Activated B cell treated with CpG ODN at 0.5 μM for 24 hours (primary cell): ENCODE data around the gene GTF2F2. TPM values are rescaled to one million over a fixed set of nuclear protein-coding genes. Genes with fewer than 3 reads are reported as not detected.
A peak's percentile ranks its signal among the peaks of the same experiment; 100 is the strongest.

Experiments
- ATAC-seq: fragments of 200-7000 bp; cut with Tn5 transposase; one replicate; pipeline ENCODE4 v1.10.0; 2021; ENCODE audit warnings: low read depth, mild to moderate bottlenecking, moderate library complexity
- CTCF ChIA-PET: fragments of 350-600 bp; sonication (Branson Sonifier 250); formaldehyde crosslinking; loops from one replicate; lab custom pipeline; 2021; ENCODE audit warnings: antibody characterized with exemption; lab: Charles Lee
- POLR2A ChIA-PET: fragments of 350-600 bp; sonication (Branson Sonifier 250); formaldehyde crosslinking; loops from one replicate; lab custom pipeline; 2021; ENCODE audit warnings: antibody characterized with exemption; lab: Charles Lee
- DNase-seq: peaks from one replicate; pipeline ENCODE4 v3.0.0; 2022
- H3K27ac Mint-ChIP-seq: one replicate; pipeline ENCODE4 v1.8.0; 2020; ENCODE audit warnings: mixed read lengths
- H3K27me3 Mint-ChIP-seq: one replicate; pipeline ENCODE4 v1.8.0; 2021; ENCODE audit warnings: mixed read lengths
- H3K36me3 Mint-ChIP-seq: one replicate; pipeline ENCODE4 v1.8.0; 2021; ENCODE audit warnings: low read depth, mixed read lengths
- H3K4me1 Mint-ChIP-seq: one replicate; pipeline ENCODE4 v1.8.0; 2021; ENCODE audit warnings: mixed read lengths
- H3K4me3 Mint-ChIP-seq: one replicate; pipeline ENCODE4 v1.8.0; 2020; ENCODE audit warnings: mild to moderate bottlenecking, mixed read lengths
- H3K9me3 Mint-ChIP-seq: one replicate; pipeline ENCODE4 v1.8.0; 2020; ENCODE audit warnings: mixed read lengths
- CTCF ChIP-seq: fragments of 200-600 bp; IDR thresholded peaks from one replicate; pipeline ENCODE4 v1.8.0; 2022; ENCODE audit warnings: antibody characterized with exemption, mild to moderate bottlenecking
- intact Hi-C: fragments of 100-400 bp; cut with micrococcal nuclease; formaldehyde crosslinking; loops from one replicate; pipeline ENCODE4 v1.15.1; 2024
- total RNA-seq: library from RNA; stranded (reverse); gene quantifications from 2 replicates; pipeline ENCODE4 v1.2.3, GENCODE V29; 2022

GTF2F2 gene
- total RNA-seq, 1 donor from 2014 or later: 19.8 TPM

GRCh38 chr13:45269204-45269603 is 148.9 kb downstream of the GTF2F2 start:
- H3K36me3 Mint-ChIP-seq: peaks cover 26% of the 10 kb centered on the region
- H3K27me3 Mint-ChIP-seq: no peaks in the 10 kb centered on the region
- ChIA-PET CTCF (no interaction called here), POLR2A (no interaction called here)
- TF ChIP-seq CTCF: no peak
- DNase-seq: no peak
- H3K9me3 Mint-ChIP-seq: no peaks in the 10 kb centered on the region
- H3K4me3 Mint-ChIP-seq: no peak overlapping the region
- ATAC-seq: no peak
- intact Hi-C loops: no loop called here
- no peak overlapping the region for H3K27ac Mint-ChIP-seq
- H3K4me1 Mint-ChIP-seq: no peaks in the 10 kb centered on the region

- Mint-ChIP-seq H3K27ac (peak overlapping the region; percentile 32), H3K4me1 (peaks cover 14% of the 10 kb centered on the region), H3K4me3 (no peak overlapping the region), H3K36me3 (peaks cover 31% of the 10 kb centered on the region), H3K9me3 (no peaks in the 10 kb centered on the region), H3K27me3 (no peaks in the 10 kb centered on the region)
- intact Hi-C loops: no loop called here
- ATAC-seq: no peak
- no peak for DNase-seq
- no peak for TF ChIP-seq CTCF
- POLR2A ChIA-PET: no interaction called here
- CTCF ChIA-PET: no interaction called here
Measured at GRCh38 chr13:45276913-45277312, 156.6 kb downstream of the GTF2F2 start.

GRCh38 chr13:45278096-45278645 is 157.9 kb downstream of the GTF2F2 start:
- Mint-ChIP-seq H3K27ac (no peak overlapping the region), H3K27me3 (no peaks in the 10 kb centered on the region), H3K4me1 (peaks cover 14% of the 10 kb centered on the region), H3K4me3 (no peak overlapping the region), H3K36me3 (peaks cover 35% of the 10 kb centered on the region), H3K9me3 (no peaks in the 10 kb centered on the region)
- ChIA-PET CTCF (interaction anchor here (1.8 kb wide), 1 partner anchor 231 kb away, joined by 6 read pairs; no protein-coding TSS in a partner anchor), POLR2A (no interaction called here)
- no peak for ATAC-seq
- intact Hi-C loops: no loop called here
- TF ChIP-seq CTCF: no peak
- DNase-seq: no peak

GRCh38 chr13:45280011-45280410 is 159.7 kb downstream of the GTF2F2 start:
- POLR2A ChIA-PET: no interaction called here
- Mint-ChIP-seq H3K4me1 (peaks cover 14% of the 10 kb centered on the region), H3K9me3 (no peaks in the 10 kb centered on the region), H3K27me3 (no peaks in the 10 kb centered on the region), H3K4me3 (no peak overlapping the region), H3K27ac (no peak overlapping the region), H3K36me3 (peaks cover 37% of the 10 kb centered on the region)
- TF ChIP-seq CTCF: no peak
- CTCF ChIA-PET: interaction anchor here (1.0 to 5.6 kb wide), 4 partner anchors 193 to 307 kb away, joined by 3 to 75 read pairs (median 5); no protein-coding TSS in a partner anchor
- no peak for DNase-seq
- ATAC-seq: no peak
- intact Hi-C loops: loop anchor here (2.0 kb wide), 1 partner anchor 29 kb away; no protein-coding TSS in a partner anchor

- ATAC-seq (peak; percentile 93), DNase-seq (peak; percentile 31)
- Mint-ChIP-seq H3K4me1 (peaks cover 14% of the 10 kb centered on the region), H3K9me3 (no peaks in the 10 kb centered on the region), H3K27ac (no peak overlapping the region), H3K36me3 (peaks cover 36% of the 10 kb centered on the region), H3K4me3 (no peak overlapping the region), H3K27me3 (no peaks in the 10 kb centered on the region)
- intact Hi-C loops: loop anchor here (1.0 to 2.0 kb wide), 3 partner anchors 28 to 308 kb away; no protein-coding TSS in a partner anchor
- ChIA-PET CTCF (interaction anchor here (1.0 to 5.6 kb wide), 7 partner anchors 28 to 308 kb away, joined by 3 to 75 read pairs (median 4); no protein-coding TSS in a partner anchor), POLR2A (no interaction called here)
- no peak for TF ChIP-seq CTCF
Measured at GRCh38 chr13:45280751-45281634, 160.7 kb downstream of the GTF2F2 start.
